Motor neuron (in vitro differentiated cells): ENCODE measurements around the gene RSPO3. TPM values are rescaled to one million over a fixed set of nuclear protein-coding genes. Genes with fewer than 3 reads are reported as not detected.

ENCODE experiments used
- ATAC-seq, 8 experiments: fragments of 200-7000 bp; cut with Tn5 transposase; replicated peaks in 6 of 8; 2 replicates each; pipeline ENCODE4 v1.8.0; 2021; ENCODE audit warnings: mild to moderate bottlenecking in 8 of 8, moderate library complexity in 8 of 8
- H3K27ac ChIP-seq, 2 donors: fragments of 250-450 bp; sonication (Bioruptor Pico); 2 replicates each; pipeline ENCODE4 v1.9.0; 2021; ENCODE audit warnings: antibody characterized with exemption in 2 of 2, mild to moderate bottlenecking in 2 of 2, moderate library complexity in 1 of 2
- H3K4me1 ChIP-seq, 2 donors: fragments of 250-450 bp; sonication (Bioruptor Pico); replicated peaks in 1 of 2; 2 replicates each; pipeline ENCODE4 v1.6.1; 2021; ENCODE audit warnings: antibody characterized with exemption in 2 of 2, mild to moderate bottlenecking in 2 of 2, moderate library complexity in 1 of 2
- H3K4me3 ChIP-seq, 5 donors: fragments of 250-450 bp; sonication (Bioruptor Pico); 2 replicates each; pipeline ENCODE4 v1.9.0; 2021; ENCODE audit warnings: antibody characterized with exemption in 5 of 5, mild to moderate bottlenecking in 5 of 5, moderate library complexity in 4 of 5
- WGBS, 10 experiments: fragments of 450-650 bp; shearing (Covaris generic); methylation state at CpG; one replicate each; pipeline ENCODE4 v1.0.0; 2022; 5-methylcytosine and 5-hydroxymethylcytosine counted together
- in situ Hi-C, 9 experiments: fragments of 400-800 bp; cut with MboI; loops; one replicate each; pipeline ENCODE4 v1.15.0; 2021; ENCODE audit warnings: low sequenced_read_pairs in 9 of 9, low pct_unique_long_range_greater_than_20kb in 2 of 9; ENCODE audit not compliant: unreplicated experiment in 9 of 9
- total RNA-seq, 8 experiments: library from RNA; unstranded; fragments of 300-600 nt; gene quantifications; 2 replicates each; pipeline versions ENCODE4 v1.2.3 to v1.2.4, GENCODE V29; 2022

The RSPO3 gene
- total RNA-seq, 8 experiments from 2014 or later: 0.04 to 0.76 (median 0.19) TPM; not detected in 1

DNA sequence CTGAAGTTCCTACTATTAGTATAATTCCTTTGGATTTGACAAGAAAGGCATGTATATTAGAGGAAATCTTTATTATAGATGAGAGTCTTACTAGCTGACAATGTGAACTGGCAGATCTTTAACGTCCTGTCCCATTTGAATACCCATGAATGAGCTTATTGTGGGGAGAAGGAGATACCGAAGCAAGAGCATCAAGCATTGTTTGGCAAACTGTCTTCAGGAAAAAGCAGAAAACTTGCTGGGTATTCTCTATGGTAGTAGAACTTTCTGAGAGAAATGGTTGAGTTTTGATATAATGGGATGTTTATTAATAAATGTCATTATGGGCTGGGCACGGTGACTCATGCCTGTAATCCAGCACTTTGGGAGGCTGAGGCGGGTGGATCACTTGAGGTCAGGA, 18.3 kb downstream of the RSPO3 start:
- Histone ChIP-seq H3K27ac (no peak overlapping the region), H3K4me3 (no peak overlapping the region), H3K4me1 (no peaks in the 10 kb centered on the region)
- in situ Hi-C loops: no loop called here
- no peak for ATAC-seq
- WGBS, 10 experiments: 33 to 60% (median 54%) methylated on average over 2 to 4 of the region's 4 CpGs; no CpG with 5 or more reads in 2 of the 10 experiments

DNA sequence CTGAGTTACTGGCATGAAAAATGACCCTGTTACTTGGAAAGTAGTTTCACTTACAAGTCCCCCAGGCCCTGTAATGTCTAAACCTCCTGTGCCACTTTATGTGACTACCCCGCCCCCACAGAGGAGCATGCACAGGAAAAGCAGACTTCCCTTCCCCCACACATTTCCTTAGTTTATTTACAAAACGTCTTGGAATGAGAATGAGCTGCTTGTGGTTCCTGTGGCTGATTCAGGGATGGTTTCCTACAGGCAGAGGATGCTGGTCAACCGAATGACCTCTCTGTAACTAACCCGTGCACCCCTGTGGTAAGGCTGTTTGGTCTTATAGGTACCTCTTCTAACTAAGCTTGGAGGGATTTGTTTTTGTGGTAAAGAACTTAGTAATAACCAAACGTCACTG, 28.5 kb downstream of the RSPO3 start:
- ATAC-seq: no peak
- in situ Hi-C loops: no loop called here
- H3K4me1 ChIP-seq: no peaks in the 10 kb centered on the region
- no peak overlapping the region for H3K27ac ChIP-seq
- H3K4me3 ChIP-seq: no peak overlapping the region
- 0 to 61% (median 26%) methylated on average over 1 to 4 of the region's 5 CpGs; no CpG with 5 or more reads in 2 of the 10 experiments for WGBS, 10 experiments

DNA sequence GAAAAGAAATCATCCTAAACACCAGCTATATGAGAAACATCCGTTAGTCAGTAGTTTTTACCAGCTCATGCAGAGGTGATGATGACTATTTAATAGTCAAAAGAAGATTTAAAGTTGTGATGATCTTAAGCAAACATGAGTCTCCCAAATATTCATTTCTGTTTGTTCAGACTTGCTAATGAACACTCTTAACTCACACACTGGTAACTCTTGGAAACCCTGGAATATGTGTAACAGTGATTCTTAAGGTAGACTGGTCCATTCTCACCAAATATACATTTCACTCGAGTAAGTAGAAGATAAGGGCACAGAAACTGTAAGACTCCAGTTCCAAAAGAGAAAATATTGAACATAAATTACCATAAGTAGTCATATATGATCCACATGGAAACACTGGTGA, 29.1 kb downstream of the RSPO3 start:
- H3K4me3 ChIP-seq: no peak overlapping the region
- H3K27ac ChIP-seq: no peak overlapping the region
- in situ Hi-C loops: no loop called here
- ATAC-seq: peak in 3 of 8 experiments; percentile 61 to 88 (median 68)
- 29 to 100% (median 75%) methylated on average over 1 to 2 of the region's 2 CpGs; no CpG with 5 or more reads in 1 of the 10 experiments for WGBS, 10 experiments
- no peaks in the 10 kb centered on the region for H3K4me1 ChIP-seq

DNA sequence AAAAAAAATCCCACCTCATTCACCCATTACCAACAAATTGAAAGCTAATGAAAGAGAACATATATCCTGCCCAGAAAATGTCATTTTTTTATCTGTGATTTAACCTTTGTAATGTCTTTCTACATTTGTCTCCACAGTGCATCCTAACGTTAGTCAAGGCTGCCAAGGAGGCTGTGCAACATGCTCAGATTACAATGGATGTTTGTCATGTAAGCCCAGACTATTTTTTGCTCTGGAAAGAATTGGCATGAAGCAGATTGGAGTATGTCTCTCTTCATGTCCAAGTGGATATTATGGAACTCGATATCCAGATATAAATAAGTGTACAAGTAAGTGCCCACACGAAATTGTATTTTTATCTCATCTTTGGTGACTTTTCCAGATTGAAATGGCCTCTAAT, 30.0 kb downstream of the RSPO3 start:
- no peak for ATAC-seq
- no peak overlapping the region for H3K4me3 ChIP-seq
- no peak overlapping the region for H3K27ac ChIP-seq
- in situ Hi-C loops: no loop called here
- H3K4me1 ChIP-seq: no peaks in the 10 kb centered on the region
- 7 to 79% (median 45%) methylated on average over 1 to 3 of the region's 3 CpGs for WGBS, 10 experiments

DNA sequence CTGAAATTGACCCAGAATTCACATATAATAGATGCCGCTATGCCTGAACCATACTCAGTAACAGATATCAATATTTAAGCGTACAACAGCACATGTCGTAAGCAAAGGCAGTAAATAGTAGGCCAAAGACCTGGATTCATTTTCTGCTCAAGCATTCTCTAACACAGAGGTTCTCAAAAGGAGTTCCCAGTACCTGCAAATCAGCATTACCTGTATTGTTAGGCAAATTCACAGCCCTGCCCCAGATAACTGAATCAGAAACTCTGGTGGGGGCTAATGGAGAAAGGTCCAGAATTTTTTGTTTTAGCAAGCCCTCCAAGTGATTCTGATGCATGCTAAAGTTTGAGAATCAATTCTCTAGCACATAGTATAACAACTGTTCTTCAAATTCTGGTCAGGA, 36.0 kb downstream of the RSPO3 start:
- Histone ChIP-seq H3K4me1 (no peaks in the 10 kb centered on the region), H3K27ac (no peak overlapping the region), H3K4me3 (no peak overlapping the region)
- in situ Hi-C loops: no loop called here
- 87 to 100% (median 94%) methylated on average over 2 to 3 of the region's 3 CpGs; no CpG with 5 or more reads in 1 of the 10 experiments for WGBS, 10 experiments
- no peak for ATAC-seq

DNA sequence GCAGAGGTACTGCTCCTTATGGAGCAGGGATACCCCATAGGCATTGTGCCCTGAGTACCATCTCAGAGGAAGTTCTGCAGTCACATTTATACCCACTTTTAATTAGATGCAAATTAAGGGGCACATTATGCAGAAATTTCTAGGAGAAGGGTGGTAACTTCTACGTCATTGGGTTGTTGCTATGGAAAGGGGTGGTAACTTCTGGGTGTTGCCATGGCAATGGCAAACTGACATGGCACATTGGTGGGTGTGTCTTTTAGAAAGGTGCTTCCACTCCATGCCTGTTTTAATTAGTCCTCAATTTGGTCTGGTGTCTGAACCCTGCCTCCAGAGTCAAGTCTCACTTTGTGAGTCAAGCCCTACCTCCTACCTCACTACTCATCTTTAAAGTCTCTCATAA, 42.0 kb downstream of the RSPO3 start:
- no peak for ATAC-seq
- in situ Hi-C loops: no loop called here
- 40 to 100% (median 50%) methylated on average over 1 of the region's 1 CpG; no CpG with 5 or more reads in 7 of the 10 experiments for WGBS, 10 experiments
- no peak overlapping the region for H3K27ac ChIP-seq
- H3K4me1 ChIP-seq: no peaks in the 10 kb centered on the region
- no peak overlapping the region for H3K4me3 ChIP-seq

DNA sequence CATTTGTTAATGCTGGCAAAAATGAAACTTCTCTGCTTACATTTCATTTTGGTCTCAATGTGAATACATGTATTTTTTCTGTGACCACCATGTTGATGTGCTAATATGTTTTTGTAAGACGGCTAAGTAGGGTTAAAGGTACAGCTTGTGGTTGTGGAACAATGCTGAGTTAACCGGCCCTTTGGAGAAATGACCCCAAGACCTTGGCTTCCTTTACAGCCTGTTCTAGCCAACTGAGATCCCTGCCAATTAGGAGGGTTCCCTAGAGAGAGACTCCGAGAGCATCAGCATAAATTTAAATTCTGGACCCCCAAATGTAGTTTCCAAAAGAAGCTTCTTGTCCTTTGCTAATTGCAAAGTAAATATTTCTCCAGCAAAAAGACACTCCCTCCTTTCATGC, 44.4 kb downstream of the RSPO3 start:
- Histone ChIP-seq H3K4me1 (no peaks in the 10 kb centered on the region), H3K27ac (no peak overlapping the region), H3K4me3 (no peak overlapping the region)
- in situ Hi-C loops: no loop called here
- 43 to 84% (median 69%) methylated on average over 1 to 3 of the region's 3 CpGs; no CpG with 5 or more reads in 3 of the 10 experiments for WGBS, 10 experiments
- ATAC-seq: no peak

DNA sequence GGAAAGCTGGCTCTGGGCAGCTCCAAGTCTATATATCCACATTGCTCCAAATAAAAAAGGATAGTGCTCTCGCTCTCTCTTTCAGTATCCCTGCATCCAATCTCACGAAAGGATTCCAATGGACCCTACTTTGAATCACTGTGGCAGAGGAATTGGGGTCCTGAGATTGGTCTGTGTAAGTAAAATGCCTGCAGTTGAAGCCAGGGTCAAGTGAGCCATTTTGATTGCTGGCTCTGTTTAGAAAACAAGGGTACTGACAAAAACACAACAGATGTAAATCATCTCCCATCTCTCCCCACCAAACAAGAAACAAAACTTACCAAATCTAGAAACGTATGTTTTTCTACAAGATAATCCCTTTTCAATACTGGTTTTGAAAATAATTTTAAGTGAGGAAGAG, 45.6 kb downstream of the RSPO3 start:
- H3K4me1 ChIP-seq: no peaks in the 10 kb centered on the region
- in situ Hi-C loops: no loop called here
- WGBS, 10 experiments: 0 to 64% (median 46%) methylated on average over 1 to 3 of the region's 3 CpGs; no CpG with 5 or more reads in 1 of the 10 experiments
- no peak overlapping the region for H3K4me3 ChIP-seq
- ATAC-seq: no peak
- no peak overlapping the region for H3K27ac ChIP-seq

DNA sequence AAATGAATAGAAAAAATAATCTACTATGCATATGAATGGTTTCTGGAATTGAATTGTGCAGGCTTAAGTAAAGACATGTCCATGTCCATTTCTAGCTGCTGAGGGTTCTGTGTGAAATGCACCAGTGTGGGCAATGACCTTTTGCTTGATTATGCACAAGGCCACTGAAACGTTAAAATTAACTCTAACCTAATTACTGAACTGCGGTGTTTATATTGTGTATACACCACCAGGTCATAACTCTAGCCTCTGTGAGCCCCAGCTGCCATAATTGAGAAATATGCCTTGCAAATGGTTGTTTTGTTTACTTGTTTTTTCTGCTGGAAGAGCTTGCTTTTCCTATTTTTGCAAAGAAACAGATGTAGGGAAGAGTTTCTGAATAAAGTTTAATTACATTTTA, 46.1 kb downstream of the RSPO3 start:
- no peaks in the 10 kb centered on the region for H3K4me1 ChIP-seq
- no peak overlapping the region for H3K4me3 ChIP-seq
- WGBS, 10 experiments: 0 to 56% (median 20%) methylated on average over 1 to 2 of the region's 2 CpGs; no CpG with 5 or more reads in 1 of the 10 experiments
- no peak overlapping the region for H3K27ac ChIP-seq
- ATAC-seq: peak in 1 of 8 experiments; percentile 26
- in situ Hi-C loops: no loop called here

DNA sequence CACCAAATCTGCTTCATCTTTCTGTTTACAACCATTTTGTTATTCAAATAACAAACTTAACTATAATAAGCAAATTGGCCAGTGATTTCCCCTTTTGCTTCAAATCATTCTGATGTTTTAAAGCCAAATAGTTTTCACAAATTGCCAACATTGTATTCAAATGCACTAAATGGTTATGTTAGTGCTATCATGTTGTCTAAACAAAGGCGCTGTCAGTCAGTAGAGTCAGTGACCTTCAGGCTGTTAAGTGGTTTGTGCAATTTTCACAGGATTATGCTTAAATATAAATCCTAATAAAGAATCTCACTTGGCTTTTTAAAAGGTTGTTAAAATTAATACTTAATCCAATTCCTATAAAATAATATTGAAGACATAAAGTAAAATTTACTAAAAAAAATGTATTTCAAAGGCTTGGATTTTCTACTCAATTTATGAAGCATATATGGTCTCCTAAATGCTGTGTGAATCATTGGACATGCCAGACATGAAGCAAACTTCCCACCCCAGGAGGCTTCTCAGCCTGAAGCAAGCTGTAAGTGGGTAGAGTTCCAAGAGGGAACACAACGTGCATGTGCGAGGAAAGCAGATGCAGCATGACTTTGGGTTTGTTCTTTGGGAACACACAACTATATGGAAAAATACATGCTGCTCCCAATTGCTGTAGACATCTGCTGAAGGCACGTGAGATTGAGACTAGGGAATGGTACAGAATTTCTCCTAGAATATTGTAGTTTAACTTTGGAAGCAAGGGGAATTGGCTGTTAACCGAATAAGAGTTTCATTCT, 54.9 kb downstream of the RSPO3 start:
- Histone ChIP-seq H3K4me1 (peaks cover 0 to 4% of the 10 kb centered on the region in 2 donors), H3K4me3 (no peak overlapping the region), H3K27ac (no peak overlapping the region)
- WGBS, 10 experiments: 35 to 100% (median 83%) methylated on average over 1 to 5 of the region's 5 CpGs
- in situ Hi-C loops: no loop called here
- no peak for ATAC-seq

DNA sequence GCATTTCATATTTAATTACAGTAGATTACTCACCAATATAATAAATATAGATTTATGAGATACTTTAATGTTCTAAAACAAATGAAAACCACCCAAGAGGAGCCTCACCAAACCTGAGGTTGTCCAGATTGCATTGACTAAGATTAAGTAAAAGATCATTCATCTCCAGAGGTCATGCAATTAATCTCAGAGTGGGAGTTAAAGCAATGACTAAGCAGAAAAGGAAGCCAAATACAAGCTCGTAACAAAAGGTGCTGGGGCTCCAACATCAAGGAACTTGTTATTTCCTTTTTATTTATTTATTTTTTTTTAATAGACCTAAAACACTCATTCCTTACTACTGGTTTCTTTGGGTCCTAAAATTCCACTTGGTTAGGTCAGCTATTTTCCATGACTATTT, 57.7 kb downstream of the RSPO3 start:
- 0 to 92% (median 76%) methylated on average over 1 of the region's 1 CpG; no CpG with 5 or more reads in 2 of the 10 experiments for WGBS, 10 experiments
- in situ Hi-C loops: no loop called here
- Histone ChIP-seq H3K4me3 (no peak overlapping the region), H3K27ac (no peak overlapping the region), H3K4me1 (peaks cover 0 to 4% of the 10 kb centered on the region in 2 donors)
- no peak for ATAC-seq

DNA sequence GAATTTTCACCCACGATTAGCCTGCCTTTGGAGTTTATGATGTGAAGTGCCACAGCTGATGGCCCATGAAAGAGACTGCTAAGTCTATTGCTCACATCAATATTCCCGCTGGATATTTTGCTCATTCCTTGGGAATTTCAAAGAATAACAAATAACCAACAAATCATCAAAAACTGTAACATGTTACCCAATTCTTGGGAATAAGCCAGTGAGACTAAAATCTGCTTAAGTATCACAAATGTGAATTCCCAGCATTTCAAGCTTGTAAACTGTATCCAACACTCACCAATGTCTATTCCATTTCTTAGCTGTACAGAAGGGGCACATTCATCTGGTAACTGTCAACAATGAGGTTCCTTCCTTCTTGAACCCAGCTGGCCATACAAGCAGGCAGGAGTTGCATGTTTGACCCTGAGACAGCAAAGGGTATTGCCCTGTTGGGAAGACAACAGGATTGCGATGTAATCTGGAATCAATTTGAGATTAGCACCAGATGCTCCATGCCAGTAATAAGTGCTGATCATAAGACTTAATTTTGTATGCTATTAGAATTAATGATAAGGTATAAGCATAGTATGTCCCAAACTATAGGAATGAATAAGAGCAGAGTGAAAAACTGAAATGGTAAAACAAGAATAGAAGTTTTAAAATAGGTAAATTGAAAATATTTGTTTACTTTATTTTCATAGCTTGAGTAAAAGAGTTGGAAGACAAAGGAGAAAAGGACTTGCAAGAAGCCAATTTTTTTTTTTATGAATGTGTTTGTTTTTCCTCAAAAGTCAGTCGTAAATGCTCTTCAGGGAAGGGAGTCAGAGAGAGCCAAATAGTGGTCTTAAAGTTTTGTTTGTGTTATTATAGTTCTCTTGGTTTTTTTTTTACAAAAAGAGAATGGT, 58.8 kb downstream of the RSPO3 start:
- no peak overlapping the region for H3K27ac ChIP-seq
- in situ Hi-C loops: no loop called here
- 17 to 87% (median 78%) methylated on average over 2 to 4 of the region's 4 CpGs for WGBS, 10 experiments
- peaks cover 0 to 4% of the 10 kb centered on the region in 2 donors for H3K4me1 ChIP-seq
- ATAC-seq: no peak
- no peak overlapping the region for H3K4me3 ChIP-seq

DNA sequence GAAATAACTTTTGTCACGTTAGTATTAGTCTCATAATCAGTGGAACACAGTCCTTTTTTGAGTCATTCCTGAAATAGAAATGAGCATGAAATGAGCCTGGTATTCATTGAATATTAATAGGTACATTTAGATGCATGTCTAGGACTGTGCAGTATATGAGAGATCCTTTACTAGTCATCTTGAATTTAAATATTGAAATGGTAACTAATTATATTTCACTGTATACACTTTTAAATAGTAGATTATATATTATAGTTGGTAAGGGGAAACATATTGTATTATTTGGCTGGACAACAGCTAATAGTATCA, 59.4 kb downstream of the RSPO3 start:
- H3K4me3 ChIP-seq: no peak overlapping the region
- H3K27ac ChIP-seq: no peak overlapping the region
- WGBS, 10 experiments: 0 to 100% (median 42%) methylated on average over 1 of the region's 1 CpG
- in situ Hi-C loops: no loop called here
- H3K4me1 ChIP-seq: peaks cover 0 to 4% of the 10 kb centered on the region in 2 donors
- no peak for ATAC-seq
